HG03575 (cell line): ENCODE results near the gene OXT.
"Not testable (repeated sequence)": the region's sequence is repeated elsewhere in the genome, so short reads cannot be mapped to it uniquely, and the experiment has no call there.

Experiments used
- ATAC-seq: cut with Tn5 transposase; IDR thresholded peaks from one replicate; pipeline ENCODE4 v1.9.1; 2021; ENCODE audit not compliant: unreplicated experiment, insufficient number of reproducible peaks, low FRiP score; ENCODE audit errors: extremely low read depth

OXT gene

GRCh38 chr20:3071610-3072529 is at the start of gene OXT:
Gene OXT, plus strand, starts transcription at chr20:3071620. Its CDS starts 36 bp downstream, at chr20:3071656.
- no peak for ATAC-seq

DNA sequence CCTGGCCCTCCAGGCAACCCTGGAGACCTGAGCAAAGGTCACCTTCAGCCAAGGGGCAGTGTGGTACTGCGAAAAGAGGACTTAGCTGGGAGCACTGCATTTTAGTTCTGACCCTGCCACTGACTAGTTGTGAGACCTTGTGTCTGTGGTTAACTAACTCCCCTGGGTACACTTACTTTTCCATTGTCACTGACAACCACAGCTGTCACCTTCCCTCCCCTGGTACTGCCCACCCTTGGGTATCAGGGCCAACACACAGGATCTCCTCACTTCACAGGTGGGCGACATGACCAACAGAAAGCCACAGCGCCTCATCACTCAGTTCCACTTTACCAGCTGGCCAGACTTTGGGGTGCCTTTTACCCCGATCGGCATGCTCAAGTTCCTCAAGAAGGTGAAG is 49.6 kb upstream of the OXT start:
- ATAC-seq: no peak

- not testable (repeated sequence) for ATAC-seq
These were observed 48.6 kb upstream of the OXT start for GRCh38 chr20:3022559-3023490.

DNA sequence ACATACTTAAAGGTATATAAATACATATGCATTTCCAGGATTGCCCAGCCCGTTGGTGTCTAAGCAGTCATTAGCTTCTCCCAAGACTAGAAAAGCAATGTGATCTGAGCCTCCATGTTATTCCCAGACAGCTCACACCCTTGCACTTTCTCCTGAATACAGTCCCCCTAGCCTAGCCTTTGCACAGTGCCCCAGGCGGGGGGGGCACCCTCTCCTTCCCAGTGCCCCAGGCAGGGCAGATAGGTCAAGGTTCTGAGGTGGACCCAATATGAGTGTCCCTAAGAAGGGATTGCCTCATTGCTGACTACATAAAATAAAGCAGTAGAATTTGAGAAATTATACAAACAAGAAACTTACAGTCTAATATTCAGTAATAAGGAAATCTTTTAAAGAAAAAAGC is 43.4 kb upstream of the OXT start:
- ATAC-seq: no peak

DNA sequence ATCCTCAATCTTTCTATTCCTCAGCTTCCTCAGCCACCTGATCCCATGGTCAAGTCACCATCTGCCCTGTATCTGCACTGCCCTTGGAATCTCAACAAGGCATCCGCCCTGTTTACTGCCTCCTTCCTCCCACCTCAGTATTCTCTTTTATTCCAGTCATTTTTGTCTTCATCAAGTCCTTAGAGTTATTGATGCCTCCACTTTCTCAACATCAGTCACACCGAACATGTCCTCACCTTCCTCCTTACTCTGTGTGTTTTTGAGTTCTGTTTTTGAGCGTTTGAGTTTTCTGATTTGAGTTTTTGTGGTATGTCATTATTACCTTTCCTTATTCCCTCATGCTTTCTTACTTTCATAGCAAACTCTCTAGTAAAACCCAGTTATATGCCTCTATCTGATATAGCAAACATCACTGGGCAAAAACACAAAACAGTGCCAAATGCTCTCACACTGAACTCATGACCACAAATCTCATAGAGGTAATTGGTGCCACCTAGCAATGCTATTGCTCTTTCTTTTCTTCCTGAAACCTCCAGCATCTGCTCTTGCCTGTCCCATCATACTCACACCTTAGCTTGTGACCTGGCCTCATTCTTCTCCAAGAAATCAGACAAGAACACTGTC is 39.8 kb upstream of the OXT start:
- ATAC-seq: no peak

DNA sequence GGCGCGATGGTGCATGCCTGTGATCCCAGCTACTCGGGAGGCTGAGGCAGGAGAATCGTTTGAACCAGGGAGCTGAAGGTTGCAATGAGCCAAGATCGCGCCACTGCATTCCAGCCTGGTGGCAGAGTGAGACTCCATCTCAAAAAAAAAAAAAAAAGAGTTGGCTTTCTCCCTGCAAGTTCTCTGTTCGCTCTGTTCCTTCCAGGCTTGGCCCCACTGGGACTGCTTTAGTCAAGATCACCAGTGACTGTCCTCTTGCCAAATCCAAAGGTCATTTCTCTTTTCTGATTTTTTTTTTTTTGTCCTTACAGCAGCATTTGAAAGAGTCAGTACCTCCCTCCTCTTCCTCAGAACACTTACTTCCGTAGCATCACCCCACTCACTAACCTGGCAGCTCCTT is 38.8 kb upstream of the OXT start:
- ATAC-seq: no peak

GRCh38 chr20:3037654-3038053 is 33.8 kb upstream of the OXT start:
- ATAC-seq: no peak

GRCh38 chr20:3038454-3038853 is 33.0 kb upstream of the OXT start:
- ATAC-seq: no peak

GRCh38 chr20:3039426-3039825 is 32.0 kb upstream of the OXT start:
- ATAC-seq: no peak

DNA sequence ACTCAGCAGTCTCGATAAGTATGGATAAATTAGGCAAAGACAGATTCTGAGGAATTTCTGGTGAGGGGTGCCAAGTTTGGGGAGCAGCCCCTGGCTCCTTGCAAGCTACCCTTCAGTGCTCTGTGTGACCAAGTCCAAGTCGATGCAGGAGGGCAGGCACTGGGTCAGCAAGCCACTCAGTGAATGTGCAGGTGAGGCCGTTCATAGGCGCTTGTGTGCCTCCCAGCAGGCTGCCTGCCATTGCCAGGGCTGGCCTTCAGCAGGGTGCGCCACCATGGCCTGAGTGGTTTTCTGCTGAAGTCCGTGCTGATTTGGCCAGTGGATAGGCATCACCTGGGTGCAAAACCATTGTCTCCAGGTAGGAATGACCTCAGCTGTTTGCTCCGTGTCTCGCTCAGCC is 31.3 kb upstream of the OXT start:
- no peak for ATAC-seq

GRCh38 chr20:3041854-3042409 is 29.5 kb upstream of the OXT start:
- no peak for ATAC-seq

- ATAC-seq: no peak
These were observed 28.8 kb upstream of the OXT start for GRCh38 chr20:3042625-3043024.

DNA sequence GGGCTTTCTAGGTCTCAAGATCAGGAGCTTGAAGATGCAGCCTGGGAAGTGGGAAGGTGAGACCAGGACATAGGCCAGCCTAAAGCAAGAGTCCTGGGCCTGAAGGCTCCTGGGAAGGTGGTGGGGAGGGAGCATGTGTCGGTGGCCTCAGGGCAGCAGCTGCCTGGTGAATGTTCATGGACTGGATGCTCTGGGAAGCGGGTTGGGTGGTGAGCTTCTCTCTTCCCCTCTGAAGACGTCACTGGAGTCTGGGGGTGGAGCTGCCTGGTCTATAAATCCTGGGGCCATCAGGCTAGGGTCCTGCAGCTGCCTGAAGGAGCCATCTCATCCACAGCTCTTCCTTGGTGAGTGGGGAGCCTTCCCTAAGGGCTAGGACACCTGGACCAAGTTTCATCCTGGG is 28.1 kb upstream of the OXT start, which contains the start of gene GNRH2:
GNRH2 (plus strand) TSS at position 301 of the 400 bp plus-strand sequence. CDS start 793 bp downstream, outside the sequence.
- no peak for ATAC-seq

DNA sequence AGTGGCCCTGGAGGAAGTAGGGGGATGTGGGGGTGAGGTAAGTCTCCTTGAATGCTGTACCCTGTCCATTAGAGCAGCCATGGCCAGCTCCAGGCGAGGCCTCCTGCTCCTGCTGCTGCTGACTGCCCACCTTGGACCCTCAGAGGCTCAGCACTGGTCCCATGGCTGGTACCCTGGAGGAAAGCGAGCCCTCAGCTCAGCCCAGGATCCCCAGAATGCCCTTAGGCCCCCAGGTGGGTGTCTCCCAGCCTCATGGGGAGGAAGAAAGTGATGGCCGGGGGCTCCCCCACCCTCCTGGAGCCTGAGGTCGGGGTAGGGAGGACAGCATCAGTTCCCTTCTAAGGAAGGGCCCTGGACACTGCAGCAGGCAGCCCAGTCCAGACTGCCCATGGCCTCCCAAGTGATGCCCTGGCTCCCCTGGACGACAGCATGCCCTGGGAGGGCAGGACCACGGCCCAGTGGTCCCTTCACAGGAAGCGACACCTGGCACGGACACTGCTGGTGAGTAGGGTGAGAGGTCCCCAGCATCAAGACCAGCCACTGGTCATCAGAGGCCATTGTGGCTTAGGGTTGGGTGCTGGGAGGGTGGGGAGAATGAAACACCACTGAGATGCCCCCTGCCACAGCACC is 27.0 kb upstream of the OXT start:
- no peak for ATAC-seq

DNA sequence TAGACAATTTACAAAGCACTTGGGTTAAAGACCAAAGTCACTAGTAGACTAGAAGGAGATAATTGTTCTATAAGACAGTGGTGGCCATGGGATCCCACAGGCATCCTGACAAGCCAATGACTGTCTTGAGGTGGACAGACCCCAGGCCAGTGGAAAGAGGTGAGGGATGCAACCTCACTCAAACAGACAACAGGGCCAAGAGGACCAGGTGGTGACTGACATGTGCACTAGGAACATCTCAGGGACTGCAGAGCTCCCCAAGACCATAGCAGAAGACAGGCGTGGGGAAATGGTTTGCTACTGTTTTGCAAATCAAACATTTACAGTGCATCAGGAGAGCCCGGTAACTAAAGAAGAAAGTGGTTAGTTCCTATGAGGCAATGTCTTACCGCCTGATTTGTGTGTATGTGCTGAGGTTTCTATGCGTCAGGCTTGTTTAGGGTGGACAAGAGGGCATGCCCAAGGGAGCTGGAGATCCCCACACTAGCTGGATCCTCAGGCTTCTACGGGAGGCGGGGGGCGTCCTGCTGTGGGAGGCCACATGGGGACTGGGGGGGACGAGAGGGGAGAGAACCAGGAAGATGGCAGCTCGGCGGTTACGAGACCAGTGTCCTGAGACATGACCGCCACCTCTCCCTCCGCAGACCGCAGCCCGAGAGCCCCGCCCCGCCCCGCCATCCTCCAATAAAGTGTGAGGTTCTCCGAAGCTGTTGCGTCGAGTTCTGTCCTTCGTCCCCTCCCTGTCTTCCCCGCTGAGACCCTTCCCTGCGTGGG is 26.2 kb upstream of the OXT start:
- no peak for ATAC-seq

DNA sequence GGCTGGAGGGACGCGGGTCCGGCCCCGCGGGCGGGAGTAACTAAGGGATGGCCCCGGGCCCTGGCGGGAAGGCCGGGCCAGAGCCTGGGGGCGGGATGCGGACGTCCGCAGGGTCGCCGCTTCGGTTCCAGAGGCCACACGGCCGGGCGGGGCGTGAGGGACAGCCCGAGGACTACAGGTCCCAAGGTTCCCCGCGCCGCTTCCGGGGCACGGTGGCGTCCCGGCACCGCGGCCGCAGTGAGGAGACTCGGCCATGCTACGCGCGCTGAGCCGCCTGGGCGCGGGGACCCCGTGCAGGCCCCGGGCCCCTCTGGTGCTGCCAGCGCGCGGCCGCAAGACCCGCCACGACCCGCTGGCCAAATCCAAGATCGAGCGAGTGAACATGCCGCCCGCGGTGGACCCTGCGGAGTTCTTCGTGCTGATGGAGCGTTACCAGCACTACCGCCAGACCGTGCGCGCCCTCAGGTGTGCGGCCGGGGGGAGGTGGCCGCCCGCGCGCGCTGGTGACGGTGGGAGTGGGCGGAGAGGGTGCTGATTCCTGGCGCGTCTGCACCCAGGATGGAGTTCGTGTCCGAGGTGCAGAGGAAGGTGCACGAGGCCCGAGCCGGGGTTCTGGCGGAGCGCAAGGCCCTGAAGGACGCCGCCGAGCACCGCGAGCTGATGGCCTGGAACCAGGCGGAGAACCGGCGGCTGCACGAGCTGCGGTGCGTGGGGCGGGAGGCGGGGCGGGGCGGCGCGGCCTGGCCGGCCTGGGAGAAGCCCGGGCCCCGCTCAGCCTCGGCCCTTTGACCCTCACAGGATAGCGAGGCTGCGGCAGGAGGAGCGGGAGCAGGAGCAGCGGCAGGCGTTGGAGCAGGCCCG is 25.4 kb upstream of the OXT start, which contains the start of gene MRPS26:
MRPS26 (plus strand) TSS at position 237 of the 861 bp plus-strand sequence; CDS start at position 254, 17 bp downstream.
- ATAC-seq: peak; percentile 33
